HepG2 (cell line): ENCODE data around the gene CSNK1D. TPM values are rescaled to one million over a fixed set of nuclear protein-coding genes. Genes with fewer than 3 reads are reported as not detected.

Experiments
- CBX2 ChIP-seq, 2 experiments: fragments of 200-600 bp in 1 of 2; sonication (generic); formaldehyde crosslinking in 1 of 2; IDR thresholded peaks; 2 replicates each; pipeline versions ENCODE4 v1.7.0 to v1.8.1; 2018 to 2022; ENCODE audit warnings: low read depth in 2 of 2, low read length in 1 of 2, mild to moderate bottlenecking in 1 of 2, missing genetic modification reagents in 1 of 2
- CEBPZ ChIP-seq: IDR thresholded peaks from 2 replicates; pipeline ENCODE4 v1.6.1; 2012; ENCODE audit warnings: low read length, improper control_type of control experiment
- DPF2 ChIP-seq: sonication (generic); formaldehyde crosslinking; IDR thresholded peaks from 2 replicates; pipeline ENCODE4 v1.4.0; 2020; ENCODE audit warnings: mild to moderate bottlenecking, low read depth, missing genetic modification reagents, borderline replicate concordance
- GTF3A ChIP-seq: sonication (generic); formaldehyde crosslinking; conservative IDR thresholded peaks from 2 replicates; pipeline ENCODE4 v1.4.0; 2020; ENCODE audit warnings: mild to moderate bottlenecking, missing genetic modification reagents
- JUN ChIP-seq: sonication (generic); formaldehyde crosslinking; IDR thresholded peaks from 2 replicates; pipeline ENCODE4 v1.4.0; 2020; ENCODE audit warnings: mild to moderate bottlenecking, missing genetic modification reagents
- KLF6 ChIP-seq: IDR thresholded peaks from 2 replicates; pipeline ENCODE4 v1.8.0; 2016; ENCODE audit warnings: missing biosample characterization, missing genetic modification reagents
- MEIS2 ChIP-seq: sonication (generic); formaldehyde crosslinking; IDR thresholded peaks from 2 replicates; pipeline ENCODE4 v1.9.0; 2021; ENCODE audit warnings: mild to moderate bottlenecking, missing genetic modification reagents
- NCOA1 ChIP-seq: sonication (generic); formaldehyde crosslinking; IDR thresholded peaks from 2 replicates; pipeline ENCODE4 v1.9.0; 2021; ENCODE audit warnings: missing genetic modification reagents
- NFATC3 ChIP-seq: sonication (generic); formaldehyde crosslinking; IDR thresholded peaks from 2 replicates; pipeline ENCODE4 v1.5.1; 2020; ENCODE audit warnings: mild to moderate bottlenecking, missing genetic modification reagents
- PLSCR1 ChIP-seq: sonication (generic); formaldehyde crosslinking; IDR thresholded peaks from 2 replicates; pipeline ENCODE4 v1.5.0; 2020; ENCODE audit warnings: missing genetic modification reagents, mild to moderate bottlenecking, borderline replicate concordance
- SPEN ChIP-seq: sonication (generic); formaldehyde crosslinking; IDR thresholded peaks from 2 replicates; pipeline ENCODE4 v1.5.1; 2020; ENCODE audit warnings: low read depth, mild to moderate bottlenecking, missing genetic modification reagents
- TAF15 ChIP-seq: fragments of 200-400 bp; formaldehyde crosslinking; IDR thresholded peaks from one replicate; pipeline ENCODE4 v1.6.1; 2018; ENCODE audit warnings: mild to moderate bottlenecking, low read depth, low read length; ENCODE audit not compliant: poor library complexity, severe bottlenecking
- ZNF549 ChIP-seq: sonication (generic); formaldehyde crosslinking; IDR thresholded peaks from 2 replicates; pipeline ENCODE4 v1.5.0; 2020; ENCODE audit warnings: missing genetic modification reagents
- ZNF563 ChIP-seq: sonication (generic); formaldehyde crosslinking; IDR thresholded peaks from 2 replicates; pipeline ENCODE4 v1.8.0; 2022; ENCODE audit warnings: mild to moderate bottlenecking, moderate library complexity, missing genetic modification reagents
- ZNF747 ChIP-seq: sonication (generic); formaldehyde crosslinking; IDR thresholded peaks from 2 replicates; pipeline ENCODE4 v1.8.1; 2023; ENCODE audit warnings: missing genetic modification reagents, mild to moderate bottlenecking, borderline replicate concordance
- polyA plus RNA-seq, 8 experiments: library from polyadenylated mRNA; depleted of rRNA in 3 of 8; stranded (reverse) in 7 of 8; unstranded in 1 of 8; fragments of >200 nt; fragmentation: Illumina TruSeq in 4 of 8; extraction: Trizol in 4 of 8; gene quantifications; 2 replicates each; pipeline versions ENCODE4 v1.2.1 to v1.2.3, GENCODE V29; 2011 to 2016; ENCODE audit warnings: low read depth in 4 of 8, missing spikeins in 1 of 8, mixed read lengths in 1 of 8; ENCODE audit not compliant: insufficient read depth in 1 of 8
- total RNA-seq, 5 experiments: library from RNA; depleted of rRNA; stranded (reverse); fragments of >200 nt; fragmentation: Illumina TruSeq; extraction: Trizol; gene quantifications; 2 replicates each; pipeline ENCODE4 v1.2.3, GENCODE V29; 2016; ENCODE audit warnings: low read depth in 1 of 5
- TF ChIP-seq, protein P1 (sequence below): sonication (generic); formaldehyde crosslinking; IDR thresholded peaks from 2 replicates; pipeline ENCODE4 v1.4.0; 2020; ENCODE audit warnings: mild to moderate bottlenecking, missing genetic modification reagents
- TF ChIP-seq, protein P2 (sequence below): sonication (generic); formaldehyde crosslinking; IDR thresholded peaks from 2 replicates; pipeline ENCODE4 v1.9.0; 2022; ENCODE audit warnings: low read depth, missing genetic modification reagents

The CSNK1D gene
- total and polyA plus RNA-seq, 2 of the 13 experiments (the other 11 are each of a cell fraction or from before 2014, with no cell fraction given), result 31.5 to 128 TPM

- TF ChIP-seq, protein P1, sequence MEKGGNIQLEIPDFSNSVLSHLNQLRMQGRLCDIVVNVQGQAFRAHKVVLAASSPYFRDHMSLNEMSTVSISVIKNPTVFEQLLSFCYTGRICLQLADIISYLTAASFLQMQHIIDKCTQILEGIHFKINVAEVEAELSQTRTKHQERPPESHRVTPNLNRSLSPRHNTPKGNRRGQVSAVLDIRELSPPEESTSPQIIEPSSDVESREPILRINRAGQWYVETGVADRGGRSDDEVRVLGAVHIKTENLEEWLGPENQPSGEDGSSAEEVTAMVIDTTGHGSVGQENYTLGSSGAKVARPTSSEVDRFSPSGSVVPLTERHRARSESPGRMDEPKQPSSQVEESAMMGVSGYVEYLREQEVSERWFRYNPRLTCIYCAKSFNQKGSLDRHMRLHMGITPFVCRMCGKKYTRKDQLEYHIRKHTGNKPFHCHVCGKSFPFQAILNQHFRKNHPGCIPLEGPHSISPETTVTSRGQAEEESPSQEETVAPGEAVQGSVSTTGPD (CRISPR knock-in tag), result peak; percentile 62; the same call in 1 of the 2 replicates
- TF ChIP-seq GTF3A (CRISPR knock-in tag) (no peak), DPF2 (CRISPR knock-in tag) (peak; percentile 71), ZNF563 (CRISPR knock-in tag) (0 out of 2 replicates have a peak, but pooled peaks have one; percentile 52), TAF15 (no peak), CEBPZ (no peak), MEIS2 (CRISPR knock-in tag) (peak; percentile 80; the same call in 1 of the 2 replicates), NFATC3 (CRISPR knock-in tag) (no peak), ZNF747 (peak; percentile 86), JUN (CRISPR knock-in tag) (peak; percentile 47; the same call in 1 of the 2 replicates), KLF6 (CRISPR knock-in tag) (peak; percentile 87; the same call in 1 of the 2 replicates), CBX2 (IDR thresholded peaks at IDR 0.05; ENCODE audit: low read depth, low read length) (no peak), CBX2 (CRISPR knock-in tag; IDR thresholded peaks at IDR 0.05; ENCODE audit: low read depth) (no peak), ZNF549 (0 out of 2 replicates have a peak, but pooled peaks have one; percentile 12), PLSCR1 (no peak), NCOA1 (CRISPR knock-in tag) (no peak; the same call in 1 of the 2 replicates), SPEN (peak; percentile 80)
- TF ChIP-seq, protein P2, sequence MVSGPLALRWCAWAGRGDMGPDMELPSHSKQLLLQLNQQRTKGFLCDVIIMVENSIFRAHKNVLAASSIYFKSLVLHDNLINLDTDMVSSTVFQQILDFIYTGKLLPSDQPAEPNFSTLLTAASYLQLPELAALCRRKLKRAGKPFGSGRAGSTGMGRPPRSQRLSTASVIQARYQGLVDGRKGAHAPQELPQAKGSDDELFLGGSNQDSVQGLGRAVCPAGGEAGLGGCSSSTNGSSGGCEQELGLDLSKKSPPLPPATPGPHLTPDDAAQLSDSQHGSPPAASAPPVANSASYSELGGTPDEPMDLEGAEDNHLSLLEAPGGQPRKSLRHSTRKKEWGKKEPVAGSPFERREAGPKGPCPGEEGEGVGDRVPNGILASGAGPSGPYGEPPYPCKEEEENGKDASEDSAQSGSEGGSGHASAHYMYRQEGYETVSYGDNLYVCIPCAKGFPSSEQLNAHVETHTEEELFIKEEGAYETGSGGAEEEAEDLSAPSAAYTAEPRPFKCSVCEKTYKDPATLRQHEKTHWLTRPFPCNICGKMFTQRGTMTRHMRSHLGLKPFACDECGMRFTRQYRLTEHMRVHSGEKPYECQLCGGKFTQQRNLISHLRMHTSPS, result peak; percentile 84
These were observed 41.8 kb downstream of the CSNK1D start (continued) for GRCh38 chr17:82231562-82232321.
